Muscle of arm (tissue), 12 donors: ENCODE data around the gene SLC30A9. TPM values are rescaled to one million over a fixed set of nuclear protein-coding genes. Genes with fewer than 3 reads are reported as not detected.

ENCODE experiments used
- DNase-seq: peaks from one replicate; pipeline ENCODE4 v3.0.0-alpha.2; 2013
- polyA plus RNA-seq, 12 donors: library from polyadenylated mRNA; unstranded; fragments of 120-200 nt; gene quantifications; one replicate each; pipeline ENCODE4 v1.2.1, GENCODE V29; 2013; ENCODE audit not compliant: insufficient read length in 12 of 12

The SLC30A9 gene
- polyA plus RNA-seq, 12 donors = 41.2 to 70.8 (median 62.7) TPM; not detected in 1

DNA sequence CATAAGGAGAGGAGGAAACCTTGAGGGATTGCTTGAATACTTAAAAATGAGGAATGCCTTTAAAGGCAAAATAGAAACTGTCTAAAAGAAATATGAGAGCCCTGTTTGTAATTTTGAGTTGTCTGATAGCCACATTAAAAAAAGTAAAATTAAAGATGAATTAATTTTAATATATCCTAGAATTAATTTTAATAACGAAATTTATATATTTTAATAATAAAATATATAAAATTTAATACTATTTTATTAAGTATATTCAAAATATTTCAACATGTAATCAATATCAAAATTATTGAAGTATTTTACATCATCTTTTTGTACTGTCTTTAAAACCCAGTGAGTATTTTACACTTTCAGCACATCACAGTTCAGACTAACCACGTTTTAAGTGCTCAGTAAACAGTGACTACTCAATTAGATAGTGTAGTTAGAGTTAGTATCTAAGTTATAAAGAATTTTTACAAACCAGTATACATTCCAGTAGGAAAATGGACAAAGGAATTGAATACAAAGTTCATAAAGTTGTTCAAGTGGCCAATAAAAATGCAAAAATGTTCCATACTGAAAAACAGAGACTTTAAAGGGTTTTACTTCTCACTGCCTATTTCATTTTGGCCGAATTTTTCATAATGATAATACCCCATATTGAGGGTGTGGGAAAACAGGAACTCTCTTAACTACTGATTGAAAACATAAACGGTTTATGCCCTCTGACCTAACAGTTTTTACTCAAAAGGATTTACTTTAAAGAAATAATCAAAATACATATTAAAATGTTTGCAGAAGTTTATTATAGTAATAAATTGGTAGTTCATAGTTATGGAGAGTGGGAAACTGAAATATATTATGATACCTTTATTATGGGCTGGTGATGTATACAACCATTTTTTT lies 2.9 kb downstream of the SLC30A9 start:
- no peak for DNase-seq

DNA sequence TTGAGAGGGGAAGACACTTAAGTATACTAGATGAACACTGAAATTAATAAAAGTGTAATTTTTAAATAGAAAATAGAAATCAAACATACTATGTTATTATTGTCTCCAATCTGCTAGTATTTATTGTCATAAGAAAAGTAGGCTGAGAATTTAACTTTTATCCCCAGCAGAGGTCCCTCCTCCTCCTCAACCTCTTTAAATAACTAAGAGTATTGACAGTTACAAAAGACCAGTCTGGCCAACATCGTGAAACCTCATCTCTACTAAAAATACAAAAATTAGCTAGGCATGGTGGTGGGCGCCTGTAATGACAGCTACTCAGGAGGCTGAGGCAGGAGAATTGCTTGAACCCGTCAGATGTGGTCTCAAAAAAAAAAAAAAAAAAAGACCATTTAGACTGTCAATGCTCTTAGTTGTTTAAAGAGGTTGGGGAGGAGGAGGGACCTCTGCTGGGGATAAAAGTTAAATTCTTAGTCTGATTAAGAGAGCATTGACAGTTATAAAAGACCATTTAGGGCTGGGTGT lies 4.2 kb downstream of the SLC30A9 start:
- no peak for DNase-seq

DNA sequence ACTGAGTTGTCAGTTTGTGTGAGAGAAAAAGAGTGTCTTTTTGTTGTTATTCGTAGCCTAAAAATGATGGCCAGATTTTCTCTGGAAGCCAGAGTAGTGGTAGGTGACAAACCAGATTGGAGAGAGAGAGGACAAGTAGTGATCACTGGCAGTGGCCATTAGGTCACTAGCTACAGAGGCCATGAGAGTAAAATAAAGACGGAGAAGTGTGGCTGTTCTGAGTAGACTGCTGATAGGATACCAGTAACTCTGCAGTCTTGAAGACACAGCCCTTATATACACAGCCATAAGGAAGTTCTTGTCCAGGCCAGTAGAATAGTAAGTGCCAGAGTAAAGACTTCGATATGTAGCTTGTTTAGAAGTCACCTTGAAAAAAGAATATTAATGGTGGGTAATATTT lies 7.7 kb downstream of the SLC30A9 start:
- no peak for DNase-seq

DNA sequence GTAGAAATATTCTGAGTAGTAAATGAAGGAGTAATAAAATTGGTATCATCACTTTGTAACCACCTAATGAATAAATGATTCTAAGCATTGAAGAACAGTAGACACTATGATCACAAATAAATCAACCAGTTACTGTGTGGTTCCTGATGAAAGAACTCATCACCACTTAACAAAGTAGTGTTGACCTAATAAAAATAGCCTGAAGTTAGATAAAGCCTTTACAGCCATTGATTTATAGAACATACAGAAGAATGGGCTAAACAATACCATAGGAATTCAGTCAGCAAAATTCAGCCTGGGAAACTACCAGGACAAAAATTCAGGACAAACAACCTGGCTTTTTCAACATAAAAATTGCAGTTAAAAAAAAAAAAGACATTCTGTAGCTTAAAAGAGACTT lies 9.0 kb downstream of the SLC30A9 start:
- DNase-seq = no peak

DNA sequence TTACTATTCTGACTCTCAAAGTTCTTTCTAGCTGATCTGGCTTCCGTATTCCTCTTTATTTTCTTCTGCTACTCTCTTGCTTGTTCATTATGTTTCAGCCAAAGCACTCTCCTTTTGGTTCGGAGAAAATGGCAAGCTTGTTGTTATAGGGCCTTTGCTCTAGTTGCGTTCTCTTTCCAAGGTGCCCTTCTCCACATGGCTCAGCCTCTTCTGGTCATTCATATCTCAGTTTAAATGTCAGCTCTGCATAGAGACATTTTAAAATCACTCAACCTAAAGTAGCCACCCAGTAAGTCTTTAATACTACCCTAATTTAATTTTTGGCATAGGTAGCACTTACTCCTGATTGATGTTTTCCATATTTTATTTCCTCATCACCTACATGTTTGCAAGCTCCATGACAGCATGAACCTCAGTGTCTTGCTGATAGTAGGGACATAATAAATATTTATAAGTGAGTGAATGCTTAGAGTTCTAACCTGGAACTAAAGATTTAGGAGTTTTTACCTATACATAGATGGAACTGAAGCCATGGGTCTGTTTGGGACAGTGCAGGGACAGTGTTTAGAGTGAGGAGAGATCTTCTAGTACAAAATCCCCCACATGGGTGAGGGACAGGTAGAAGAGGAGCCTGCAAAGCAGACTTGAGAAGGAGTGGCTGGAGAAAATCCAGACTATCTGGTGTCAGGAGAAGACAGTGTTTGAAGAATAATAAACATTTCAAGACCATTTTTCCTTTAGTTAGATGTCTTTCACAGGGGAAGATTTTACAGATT lies 17.9 kb downstream of the SLC30A9 start:
- DNase-seq = no peak

DNA sequence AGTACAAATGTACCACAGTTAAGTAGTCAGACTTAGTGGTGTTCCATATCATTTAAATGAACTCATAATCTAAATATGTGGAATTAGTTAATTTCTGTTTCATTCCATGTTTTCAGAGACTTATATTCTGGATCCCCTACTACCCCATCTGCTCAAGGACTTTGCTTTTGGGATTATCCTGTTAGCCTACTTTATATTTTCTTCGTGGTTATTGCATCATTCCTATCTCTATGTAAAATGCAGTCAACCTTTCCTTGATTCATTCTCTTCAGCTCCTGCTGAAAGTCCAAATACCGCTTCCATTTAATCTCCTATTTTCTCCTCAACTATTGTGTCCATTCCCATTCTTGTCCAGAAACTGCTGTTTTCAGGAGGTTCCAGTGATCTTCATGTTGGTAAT lies 25.1 kb downstream of the SLC30A9 start:
- no peak for DNase-seq

DNA sequence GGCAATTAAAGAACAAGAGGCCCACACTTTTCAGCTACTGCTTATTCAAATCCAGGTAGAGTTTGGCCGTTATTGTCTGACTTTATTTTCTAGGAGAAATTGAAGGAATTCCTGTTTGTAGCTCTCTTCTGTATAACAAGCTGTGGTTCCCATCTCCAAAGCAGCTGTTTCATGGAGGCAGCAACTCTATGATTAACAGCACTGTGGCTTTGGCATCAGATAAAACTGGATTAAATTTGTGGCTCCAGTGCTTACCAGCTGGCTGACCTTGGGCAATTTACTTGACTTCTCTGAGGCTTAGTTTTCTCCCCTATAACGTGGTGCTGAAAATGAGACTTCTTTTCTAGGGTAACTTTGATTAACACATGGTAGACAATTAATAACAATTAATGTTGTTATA lies 28.1 kb downstream of the SLC30A9 start:
- DNase-seq = no peak

DNA sequence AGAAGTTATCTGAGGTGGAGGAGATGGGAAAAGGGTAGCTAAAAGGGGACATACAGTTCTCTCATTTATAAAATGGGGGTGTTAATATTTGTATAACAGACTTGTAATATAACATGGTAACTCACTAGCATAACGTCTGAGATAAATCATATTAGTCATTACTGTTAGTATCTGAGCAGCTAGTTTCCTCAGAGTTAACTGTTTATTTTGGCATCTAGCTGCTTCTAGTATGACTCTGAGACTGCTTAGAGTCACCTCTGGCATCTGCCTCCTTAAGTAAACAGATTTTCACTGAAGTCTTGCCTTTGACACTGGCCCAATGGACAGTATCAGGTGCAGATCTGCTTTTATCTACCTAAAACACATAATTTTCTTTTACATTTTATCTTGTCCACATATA lies 58.1 kb downstream of the SLC30A9 start:
- no peak for DNase-seq

DNA sequence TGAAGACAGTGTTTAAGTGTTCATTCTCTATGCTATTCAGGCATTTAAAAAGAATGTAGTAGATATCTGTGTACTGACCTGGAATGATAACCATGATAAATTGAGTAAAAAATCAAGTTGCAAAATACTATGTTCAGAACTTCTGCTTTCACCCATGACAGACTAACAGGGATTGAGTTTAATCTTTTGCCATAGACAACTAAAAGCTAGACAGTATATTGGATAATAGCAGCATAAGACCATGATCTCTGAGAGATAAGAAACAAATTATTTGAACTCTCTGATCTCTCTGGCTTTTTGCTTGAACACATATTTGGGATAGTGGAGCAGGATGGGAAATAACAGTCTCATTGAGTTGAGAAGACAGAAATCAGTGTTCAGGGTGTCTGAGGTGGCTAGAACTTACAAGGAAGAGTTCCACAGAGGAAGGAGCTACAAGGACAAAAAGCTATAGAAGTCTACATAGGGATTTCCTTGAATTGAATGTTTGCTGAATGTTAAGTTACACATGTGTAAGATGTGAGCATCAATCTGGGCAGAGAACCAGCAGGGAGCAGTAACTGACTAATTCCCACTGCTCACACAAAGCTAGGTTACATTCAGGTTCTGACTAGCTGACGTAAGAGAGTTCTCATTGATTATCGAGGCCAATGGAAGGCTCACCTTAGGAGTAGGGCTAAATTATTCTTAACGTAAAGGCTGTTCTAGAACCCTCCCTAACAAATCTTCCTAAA lies 60.4 kb downstream of the SLC30A9 start:
- DNase-seq = peak; percentile 1

DNA sequence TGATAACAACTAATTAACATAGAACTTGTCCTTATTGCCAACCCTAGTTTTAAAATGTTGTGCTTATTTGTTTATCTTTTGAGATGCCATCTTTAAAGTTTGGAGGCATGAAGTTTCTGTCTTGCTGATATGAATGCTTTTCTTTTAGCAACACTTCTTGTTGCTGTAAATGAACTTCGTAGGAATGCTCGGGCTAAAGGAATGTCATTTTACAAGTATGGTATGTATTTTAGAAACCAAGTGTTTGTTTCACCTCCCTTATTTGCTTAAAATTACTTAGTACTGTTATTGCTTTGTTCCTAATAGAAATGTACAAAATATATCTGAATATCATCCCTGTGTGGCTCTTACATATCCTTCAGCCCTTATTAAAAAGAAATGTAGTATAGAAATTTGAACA lies 76.1 kb downstream of the SLC30A9 start:
- no peak for DNase-seq

DNA sequence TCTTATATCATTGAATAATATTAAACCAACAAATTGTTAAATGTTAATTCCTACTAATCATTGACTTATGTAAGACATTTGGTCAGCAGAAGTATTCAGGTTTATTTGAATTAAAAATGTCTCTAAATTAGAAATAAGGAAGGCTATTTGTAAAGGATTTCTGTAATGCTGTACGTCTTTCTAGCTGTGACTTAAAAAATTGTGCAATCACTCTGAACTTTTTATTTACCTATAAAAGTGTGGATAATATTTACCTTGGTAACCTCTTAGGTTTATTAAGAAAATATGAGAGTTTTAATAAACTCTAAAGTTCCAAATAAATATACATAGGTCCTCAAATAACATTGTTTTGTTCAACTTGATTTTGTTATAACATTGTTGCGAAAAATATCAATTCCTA lies 76.9 kb downstream of the SLC30A9 start:
- no peak for DNase-seq

DNA sequence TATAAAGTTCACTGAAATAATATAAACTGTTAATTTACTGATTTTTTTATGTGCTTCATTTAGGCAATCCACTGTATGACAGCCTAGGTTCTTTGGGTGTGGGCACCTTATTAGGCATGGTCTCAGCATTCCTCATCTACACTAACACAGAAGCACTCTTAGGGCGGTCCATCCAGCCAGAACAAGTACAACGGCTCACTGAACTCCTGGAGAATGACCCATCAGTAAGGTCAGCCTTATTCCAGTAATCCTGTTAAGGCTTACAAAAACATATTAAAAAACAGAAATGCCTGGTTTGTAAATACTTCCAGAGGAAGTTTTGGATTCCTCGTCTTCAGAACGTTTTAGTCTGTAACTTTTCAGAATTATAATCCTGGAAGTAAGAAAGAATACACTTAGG lies 80.1 kb downstream of the SLC30A9 start:
- no peak for DNase-seq

DNA sequence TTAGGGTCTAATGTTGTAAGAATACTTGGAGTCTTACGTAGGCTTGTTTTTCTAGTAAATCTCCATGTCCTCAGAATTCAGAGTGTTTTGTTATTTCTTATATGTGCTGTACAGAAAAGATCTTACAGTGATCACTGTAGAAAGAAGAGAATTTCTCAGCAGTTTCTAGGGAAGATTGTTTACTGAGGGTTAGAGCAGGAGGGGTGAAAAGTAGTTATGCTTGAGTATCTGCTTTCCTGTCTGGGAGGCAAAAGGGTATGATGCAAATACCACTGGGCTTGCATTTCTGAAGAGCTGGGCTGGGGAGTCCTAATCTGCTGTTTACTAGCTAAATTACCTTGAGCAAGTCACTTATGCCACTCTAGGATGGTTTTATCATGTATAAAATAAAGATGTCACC lies 84.0 kb downstream of the SLC30A9 start:
- DNase-seq = no peak

DNA sequence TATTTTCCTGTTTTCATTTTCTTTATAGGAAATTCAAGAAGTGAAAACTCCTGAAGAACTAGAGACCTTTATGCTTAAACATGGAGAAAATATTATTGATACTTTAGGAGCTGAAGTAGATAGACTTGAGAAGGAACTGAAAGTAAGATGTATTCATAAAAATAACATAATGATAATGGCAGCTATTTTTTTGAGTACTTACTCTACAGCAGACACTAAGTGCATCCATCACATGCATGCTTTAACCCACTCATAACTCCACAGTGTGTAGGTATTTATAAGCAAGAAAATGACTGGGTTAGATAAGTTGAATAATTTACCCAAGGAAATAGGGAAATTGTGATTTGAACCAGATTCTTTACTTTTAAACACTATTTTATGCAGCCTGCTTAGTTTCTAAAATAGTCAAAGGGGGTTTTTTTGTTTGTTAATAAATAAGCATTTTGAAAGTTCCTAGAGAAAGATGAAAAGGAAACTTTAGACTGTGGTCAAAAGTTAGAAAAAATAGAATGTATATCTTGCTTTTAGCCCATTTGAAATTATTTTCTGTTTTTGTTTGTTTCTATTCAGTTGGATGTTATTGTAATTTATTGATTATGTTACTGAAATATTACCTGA lies 88.0 kb downstream of the SLC30A9 start:
- DNase-seq = no peak

DNA sequence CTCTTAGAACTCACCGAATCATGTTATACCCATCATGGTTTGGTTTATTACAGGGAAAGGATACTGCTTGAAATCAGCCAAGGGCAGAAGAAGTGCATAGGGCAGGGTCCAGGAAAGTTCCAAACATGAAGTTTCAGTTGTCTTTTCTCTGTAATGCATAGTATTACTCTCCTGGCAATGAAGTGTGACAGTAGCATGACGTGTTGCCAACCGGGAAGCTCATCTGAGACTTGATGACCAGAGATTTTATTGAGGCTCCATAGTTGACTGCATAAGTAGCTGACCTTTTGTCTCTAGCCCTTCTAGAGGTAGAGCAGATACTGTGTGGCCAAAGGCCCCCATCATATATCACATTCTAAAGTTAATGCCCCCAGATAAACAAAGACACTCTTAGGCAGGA lies 90.0 kb downstream of the SLC30A9 start:
- no peak for DNase-seq

DNA sequence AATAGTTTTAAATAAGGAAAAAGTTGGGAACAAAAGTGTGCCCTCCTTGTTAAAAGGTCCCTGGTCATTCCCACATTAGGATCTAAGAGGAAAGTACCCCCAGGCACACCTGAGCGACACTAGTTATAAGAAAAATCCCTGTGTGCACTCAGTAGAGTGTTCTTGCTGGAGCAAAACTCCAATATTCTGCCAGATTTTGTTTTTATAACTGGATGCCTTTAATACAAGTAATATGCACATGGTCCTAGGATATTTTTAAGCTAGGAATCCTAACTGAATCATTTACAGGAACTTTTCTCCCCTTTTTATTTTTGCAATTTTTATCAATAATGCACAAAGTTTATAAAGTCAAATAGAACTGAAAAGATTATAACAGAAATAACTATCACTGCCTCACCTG lies 93.5 kb downstream of the SLC30A9 start:
- DNase-seq = no peak

DNA sequence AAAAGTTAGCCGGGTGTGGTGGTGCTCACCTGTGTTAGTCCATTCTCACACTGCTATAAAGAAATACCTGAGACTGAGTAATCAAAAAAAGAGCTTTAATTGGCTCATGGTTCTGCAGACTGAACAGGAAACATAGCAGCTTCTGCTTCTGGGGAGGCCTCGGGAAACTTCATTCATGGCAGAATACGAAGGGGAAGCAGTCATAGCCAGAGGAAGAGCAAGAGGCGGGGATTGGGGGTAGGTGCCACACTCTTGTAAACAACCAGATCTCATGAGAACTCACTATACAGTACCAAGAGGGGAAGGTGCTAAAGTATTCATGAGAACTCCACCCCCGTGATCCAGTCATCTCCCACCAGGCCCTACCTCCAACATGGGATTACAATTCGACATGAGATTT lies 98.1 kb downstream of the SLC30A9 start:
- DNase-seq = no peak

DNA sequence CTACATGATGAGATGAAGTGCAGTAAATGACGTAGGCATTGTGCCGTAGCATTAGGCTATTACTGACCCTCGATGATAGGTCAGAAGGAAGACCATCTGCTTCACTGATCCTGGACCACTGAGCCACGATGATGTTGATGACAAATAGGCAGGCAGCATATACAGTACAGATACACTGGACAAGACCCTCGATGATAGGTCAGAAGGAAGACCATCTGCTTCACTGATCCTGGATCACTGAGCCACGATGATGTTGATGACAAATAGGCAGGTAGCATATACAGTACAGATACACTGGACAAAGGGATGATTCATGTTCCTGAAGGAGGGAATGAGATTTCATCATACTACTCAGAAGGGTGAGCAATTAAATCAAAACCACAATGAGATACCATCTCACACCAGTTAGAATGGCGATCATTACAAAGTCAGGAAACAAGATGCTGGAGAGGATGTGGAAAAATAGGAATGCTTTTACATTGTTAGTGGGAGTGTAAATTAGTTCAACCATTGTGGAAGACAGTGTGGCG lies 111.2 kb downstream of the SLC30A9 start:
- DNase-seq = no peak

DNA sequence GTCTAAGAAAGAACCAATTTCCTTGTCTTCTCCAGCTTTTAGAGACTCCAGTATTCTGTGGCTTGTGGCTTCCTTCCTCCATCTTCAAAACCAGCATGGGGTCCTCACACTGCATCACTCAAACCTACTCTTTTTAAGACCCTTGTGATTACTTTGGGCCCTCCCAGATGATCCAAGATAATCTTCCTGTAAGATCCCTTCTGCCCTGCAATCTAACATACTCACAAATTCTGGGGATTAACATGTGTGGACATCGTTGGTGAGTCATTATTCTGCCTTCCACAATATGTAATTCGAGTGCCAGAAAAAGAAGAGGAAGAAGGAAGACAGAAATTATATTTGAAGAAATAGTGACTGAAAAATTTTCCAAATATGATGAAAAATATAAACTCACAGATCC lies 114.2 kb downstream of the SLC30A9 start:
- no peak for DNase-seq

DNA sequence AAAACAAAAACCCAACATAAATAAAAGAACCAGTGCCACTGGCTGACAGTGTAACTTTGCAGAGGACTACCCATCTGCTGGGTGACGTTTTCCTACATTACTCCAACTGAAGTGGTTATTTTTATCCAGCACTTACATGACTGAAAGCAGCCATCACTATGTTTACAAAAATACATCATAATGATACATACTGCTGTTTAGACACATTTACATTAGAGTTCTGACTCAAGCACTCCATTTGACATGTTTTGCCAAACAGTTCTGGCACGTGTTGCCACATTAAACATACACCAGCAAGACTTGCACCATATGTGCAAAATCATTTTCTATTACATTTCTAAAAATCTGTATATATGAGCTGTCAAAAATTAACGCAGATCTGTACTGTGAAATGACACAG lies 122.5 kb downstream of the SLC30A9 start:
- DNase-seq = no peak

DNA sequence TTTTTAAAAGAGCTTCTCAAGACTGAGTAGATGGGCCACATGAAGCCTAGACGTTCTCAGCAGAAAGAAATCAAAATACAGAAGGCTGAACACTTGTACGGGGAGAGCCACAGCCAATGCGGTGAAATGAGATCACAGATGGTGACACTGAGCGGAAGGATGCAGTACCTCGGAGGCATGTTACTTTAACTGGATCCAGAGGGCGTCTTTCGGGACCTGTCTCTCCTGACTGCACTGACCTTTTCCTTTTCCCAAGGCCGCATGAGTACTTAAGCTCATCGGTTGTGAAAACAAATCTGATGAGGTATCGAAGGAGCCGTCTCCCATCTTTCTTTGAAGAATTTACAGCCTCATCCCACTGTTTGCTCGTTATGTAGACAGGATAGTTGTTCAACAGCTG lies 129.6 kb downstream of the SLC30A9 start:
- DNase-seq = no peak

DNA sequence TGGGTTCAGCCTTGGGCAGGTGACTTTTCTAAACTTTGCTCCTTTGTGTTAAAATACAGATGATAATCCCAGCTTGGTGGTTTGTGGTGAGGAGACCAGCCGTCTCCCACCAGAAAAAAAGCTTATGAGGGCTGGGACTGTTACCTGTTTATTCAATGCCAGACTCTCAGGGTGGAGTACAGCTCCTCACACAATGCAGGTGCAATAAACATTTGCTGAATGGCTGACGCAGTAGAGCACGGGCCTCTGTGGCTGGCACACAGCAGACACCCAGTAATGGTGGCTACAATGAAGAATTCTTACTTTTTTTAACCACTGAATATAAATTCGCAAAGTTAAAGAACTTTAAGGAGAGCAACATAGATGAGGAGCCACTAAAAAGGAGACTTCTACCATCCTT lies 131.9 kb downstream of the SLC30A9 start:
- no peak for DNase-seq
